Trophoblast cell (in vitro differentiated cells and primary cell): Measurements from ENCODE around the gene AIP.
"Not testable (repeated sequence)": the region's sequence is repeated elsewhere in the genome, so short reads cannot be mapped to it uniquely, and the experiment has no call there.

Experiments
- DNase-seq, 2 donors: peaks; one replicate each; pipeline ENCODE4 v3.0.0-alpha.2; 2016
- H2AFZ ChIP-seq: 2 replicates; pipeline ENCODE4 v1.6.1; 2013; ENCODE audit warnings: low read length, moderate library complexity, mild to moderate bottlenecking; ENCODE audit not compliant: insufficient read depth, poor library complexity
- H2AK5ac ChIP-seq: 2 replicates; pipeline ENCODE4 v1.6.1; 2013; ENCODE audit warnings: mild to moderate bottlenecking, low read length
- H2BK120ac ChIP-seq: 2 replicates; pipeline ENCODE4 v1.6.1; 2013; ENCODE audit warnings: low read length, mild to moderate bottlenecking, moderate library complexity; ENCODE audit not compliant: insufficient read depth, poor library complexity
- H2BK12ac ChIP-seq: 2 replicates; pipeline ENCODE4 v1.6.1; 2013; ENCODE audit warnings: mild to moderate bottlenecking, low read length, moderate library complexity
- H2BK5ac ChIP-seq: 2 replicates; pipeline ENCODE4 v1.6.1; 2013; ENCODE audit warnings: low read length, low read depth, moderate library complexity, mild to moderate bottlenecking; ENCODE audit not compliant: poor library complexity
- H3K14ac ChIP-seq: 2 replicates; pipeline ENCODE4 v1.6.1; 2013; ENCODE audit warnings: mild to moderate bottlenecking, low read length
- H3K18ac ChIP-seq: 2 replicates; pipeline ENCODE4 v1.6.1; 2013; ENCODE audit warnings: mild to moderate bottlenecking, low read length
- H3K23ac ChIP-seq: 2 replicates; pipeline ENCODE4 v1.6.1; 2013; ENCODE audit warnings: low read length
- H3K27ac ChIP-seq: 2 replicates; pipeline ENCODE4 v1.5.1; 2013; ENCODE audit warnings: low read depth, mild to moderate bottlenecking, inconsistent platforms, low read length, moderate library complexity
- H3K27me3 ChIP-seq: 2 replicates; pipeline ENCODE4 v1.6.1; 2013; ENCODE audit warnings: inconsistent platforms, mild to moderate bottlenecking, low read length, moderate library complexity; ENCODE audit not compliant: insufficient read depth
- H3K36me3 ChIP-seq, 2 experiments: 1 replicate in 1 of 2; 2 replicates in 1 of 2; pipeline ENCODE4 v1.6.1; 2013; ENCODE audit warnings: low read length in 2 of 2, mild to moderate bottlenecking in 2 of 2, moderate library complexity in 1 of 2; ENCODE audit not compliant: insufficient read depth in 2 of 2, control insufficient read depth in 1 of 2
- H3K4ac ChIP-seq: 2 replicates; pipeline ENCODE4 v1.6.1; 2013; ENCODE audit warnings: low read depth, mild to moderate bottlenecking, low read length, moderate library complexity
- H3K4me1 ChIP-seq, 2 experiments: 1 replicate in 1 of 2; 2 replicates in 1 of 2; pipeline ENCODE4 v1.6.1; 2013; ENCODE audit warnings: low read length in 2 of 2, mild to moderate bottlenecking in 2 of 2, moderate library complexity in 1 of 2; ENCODE audit not compliant: insufficient read depth in 2 of 2, control insufficient read depth in 1 of 2
- H3K4me2 ChIP-seq: 2 replicates; pipeline ENCODE4 v1.6.1; 2013; ENCODE audit warnings: inconsistent platforms, mild to moderate bottlenecking, low read length, moderate library complexity
- H3K4me3 ChIP-seq: 2 replicates; pipeline ENCODE4 v1.5.1; 2013; ENCODE audit warnings: mild to moderate bottlenecking, low read depth, low read length, inconsistent platforms
- H3K79me1 ChIP-seq: one replicate; pipeline ENCODE4 v1.6.1; 2013; ENCODE audit warnings: low read length
- H3K79me2 ChIP-seq: 2 replicates; pipeline ENCODE4 v1.6.1; 2013; ENCODE audit warnings: low read length, mild to moderate bottlenecking; ENCODE audit not compliant: control insufficient read depth, insufficient read depth, poor library complexity
- H3K9ac ChIP-seq: 2 replicates; pipeline ENCODE4 v1.6.1; 2013; ENCODE audit warnings: mild to moderate bottlenecking, low read length
- H3K9me3 ChIP-seq: 2 replicates; pipeline ENCODE4 v1.6.1; 2013; ENCODE audit warnings: low read depth, mild to moderate bottlenecking, control low read depth, inconsistent platforms, low read length; ENCODE audit not compliant: insufficient read depth
- H4K12ac ChIP-seq: 2 replicates; pipeline ENCODE4 v1.6.1; 2013; ENCODE audit warnings: low read depth, mild to moderate bottlenecking, low read length, moderate library complexity
- H4K8ac ChIP-seq: 2 replicates; pipeline ENCODE4 v1.6.1; 2013; ENCODE audit warnings: low read depth, mild to moderate bottlenecking, low read length, moderate library complexity
- H4K91ac ChIP-seq: one replicate; pipeline ENCODE4 v1.6.1; 2013; ENCODE audit warnings: low read depth, mild to moderate bottlenecking, low read length, moderate library complexity
- WGBS: extraction: QIAGEN DNeasy Blood & Tissue Kit; methylation state at CpG from one replicate; pipeline ENCODE4 v1.1.7; 2013; ENCODE audit warnings: missing lambda C conversion rate; ENCODE audit not compliant: insufficient read length, insufficient coverage; ENCODE audit errors: extremely low coverage; 5-methylcytosine and 5-hydroxymethylcytosine counted together

AIP gene

GRCh38 chr11:67469508-67469811 lies 13.4 kb upstream of the AIP start:
- peak overlapping the region; percentile 100 for H4K8ac ChIP-seq
- H3K18ac ChIP-seq, result peak overlapping the region; percentile 31
- no CpG with 5 or more reads among the region's 9 CpGs for WGBS
- peak overlapping the region; percentile 73 for H3K9ac ChIP-seq
- peak overlapping the region; percentile 65 for H3K4me3 ChIP-seq
- no peak overlapping the region for H2BK12ac ChIP-seq
- peak overlapping the region; percentile 36 for H3K27ac ChIP-seq
- peak overlapping the region; percentile 98 for H4K12ac ChIP-seq
- H3K23ac ChIP-seq, result no peak overlapping the region
- no peaks in the 10 kb centered on the region for H3K36me3 ChIP-seq
- H3K27me3 ChIP-seq, result no peaks in the 10 kb centered on the region
- no peak for DNase-seq
- peaks cover 11% of the 10 kb centered on the region for H3K79me2 ChIP-seq
- H3K9me3 ChIP-seq, result peaks cover 2% of the 10 kb centered on the region
- peak overlapping the region; percentile 92 for H3K4me2 ChIP-seq
- H4K91ac ChIP-seq, result peak overlapping the region; percentile 64
- peak overlapping the region; percentile 26 for H3K4ac ChIP-seq
- H2AK5ac ChIP-seq, result no peak overlapping the region
- peak overlapping the region; percentile 52 for H2BK120ac ChIP-seq
- peak overlapping the region; percentile 20 for H3K14ac ChIP-seq
- H3K4me1 ChIP-seq, result peaks cover 10 to 20% of the 10 kb centered on the region in 2 experiments
- peaks cover 14% of the 10 kb centered on the region for H3K79me1 ChIP-seq
- H2AFZ ChIP-seq, result peak overlapping the region; percentile 7
- peak overlapping the region; percentile 2 for H2BK5ac ChIP-seq

DNA sequence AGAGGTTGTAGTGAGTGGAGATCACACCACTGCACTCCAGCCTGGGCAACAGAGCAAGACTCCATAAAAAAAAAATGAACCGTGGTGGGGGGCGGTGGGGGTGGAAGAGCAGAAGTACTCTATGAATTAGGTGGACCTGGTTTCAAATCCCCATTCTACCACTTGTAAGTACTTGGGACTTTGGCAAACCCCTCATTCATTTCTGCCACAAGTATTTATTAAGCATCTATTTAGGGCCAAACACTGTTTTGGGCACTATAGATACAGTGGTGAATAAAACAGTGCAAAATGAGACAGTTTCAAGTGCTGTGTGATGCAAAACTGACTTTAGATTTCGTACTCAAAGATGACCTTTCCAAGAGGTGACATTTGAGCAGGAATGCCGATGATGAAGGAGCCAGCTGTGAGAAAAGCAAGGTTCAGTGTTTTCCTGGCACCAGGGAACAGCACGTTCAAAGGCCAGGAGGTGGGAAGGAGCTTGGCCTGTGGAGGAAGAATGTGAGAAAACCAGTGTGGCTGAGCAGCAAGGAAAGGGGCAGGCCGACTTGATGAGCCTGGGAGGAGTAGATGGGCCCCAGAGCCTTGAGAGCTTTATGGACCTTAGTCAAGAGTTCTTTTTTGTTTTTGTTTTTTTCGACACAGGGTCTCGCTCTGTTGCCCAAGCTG lies 12.4 kb upstream of the AIP start:
- no peak overlapping the region for H3K18ac ChIP-seq
- H4K8ac ChIP-seq, result no peak overlapping the region
- no peak overlapping the region for H2BK120ac ChIP-seq
- H2BK5ac ChIP-seq, result no peak overlapping the region
- no peak overlapping the region for H3K23ac ChIP-seq
- no peak overlapping the region for H3K9ac ChIP-seq
- no peaks in the 10 kb centered on the region for H3K36me3 ChIP-seq
- H3K4me1 ChIP-seq, result peaks cover 10 to 13% of the 10 kb centered on the region in 2 experiments
- H3K14ac ChIP-seq, result no peak overlapping the region
- H2BK12ac ChIP-seq, result no peak overlapping the region
- no peak overlapping the region for H4K12ac ChIP-seq
- H3K27me3 ChIP-seq, result no peaks in the 10 kb centered on the region
- H3K79me1 ChIP-seq, result peaks cover 10% of the 10 kb centered on the region
- H2AFZ ChIP-seq, result no peak overlapping the region
- H3K27ac ChIP-seq, result no peak overlapping the region
- no CpG with 5 or more reads among the region's 8 CpGs for WGBS
- no peak overlapping the region for H4K91ac ChIP-seq
- H3K4ac ChIP-seq, result no peak overlapping the region
- H2AK5ac ChIP-seq, result no peak overlapping the region
- H3K4me3 ChIP-seq, result no peak overlapping the region
- H3K4me2 ChIP-seq, result no peak overlapping the region
- H3K79me2 ChIP-seq, result peaks cover 7% of the 10 kb centered on the region
- DNase-seq, result peak; percentile 30 to 72
- H3K9me3 ChIP-seq, result peaks cover 2% of the 10 kb centered on the region

DNA sequence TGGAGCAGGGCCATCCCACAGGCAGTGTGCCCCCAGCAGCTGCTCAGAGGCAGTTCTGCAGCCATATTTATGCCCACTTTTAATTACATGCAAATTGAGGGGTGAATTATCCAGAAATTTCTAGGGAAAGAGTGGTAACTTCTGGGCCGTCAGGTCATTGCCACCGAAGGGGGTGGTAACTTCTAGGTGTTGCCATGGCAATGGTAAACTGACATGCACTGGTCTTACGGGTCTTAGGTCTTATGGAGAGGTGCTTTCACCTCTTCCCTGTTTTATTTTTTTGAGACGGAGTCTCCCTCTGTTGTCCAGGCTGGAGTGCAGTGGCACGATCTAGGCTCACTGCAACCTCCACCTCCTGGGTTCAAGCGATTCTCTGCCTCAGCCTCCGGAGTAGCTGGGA lies 9.9 kb upstream of the AIP start:
- no peak overlapping the region for H2BK5ac ChIP-seq
- H3K27ac ChIP-seq, result no peak overlapping the region
- H3K23ac ChIP-seq, result no peak overlapping the region
- peaks cover 7% of the 10 kb centered on the region for H3K79me2 ChIP-seq
- H3K18ac ChIP-seq, result no peak overlapping the region
- peaks cover 2% of the 10 kb centered on the region for H3K9me3 ChIP-seq
- peaks cover 10% of the 10 kb centered on the region for H3K79me1 ChIP-seq
- no peak overlapping the region for H4K12ac ChIP-seq
- no peak overlapping the region for H3K9ac ChIP-seq
- no peaks in the 10 kb centered on the region for H3K36me3 ChIP-seq
- H3K4me1 ChIP-seq, result peaks cover 8% of the 10 kb centered on the region in 2 experiments
- no peak overlapping the region for H3K4ac ChIP-seq
- peak in 1 of 2 donors; percentile 35 for DNase-seq
- no peak overlapping the region for H3K4me3 ChIP-seq
- H4K91ac ChIP-seq, result no peak overlapping the region
- WGBS, result no CpG with 5 or more reads among the region's 7 CpGs
- no peak overlapping the region for H3K14ac ChIP-seq
- no peak overlapping the region for H2BK120ac ChIP-seq
- H4K8ac ChIP-seq, result no peak overlapping the region
- no peak overlapping the region for H3K4me2 ChIP-seq
- no peak overlapping the region for H2BK12ac ChIP-seq
- H3K27me3 ChIP-seq, result no peaks in the 10 kb centered on the region
- H2AFZ ChIP-seq, result no peak overlapping the region
- H2AK5ac ChIP-seq, result no peak overlapping the region

DNA sequence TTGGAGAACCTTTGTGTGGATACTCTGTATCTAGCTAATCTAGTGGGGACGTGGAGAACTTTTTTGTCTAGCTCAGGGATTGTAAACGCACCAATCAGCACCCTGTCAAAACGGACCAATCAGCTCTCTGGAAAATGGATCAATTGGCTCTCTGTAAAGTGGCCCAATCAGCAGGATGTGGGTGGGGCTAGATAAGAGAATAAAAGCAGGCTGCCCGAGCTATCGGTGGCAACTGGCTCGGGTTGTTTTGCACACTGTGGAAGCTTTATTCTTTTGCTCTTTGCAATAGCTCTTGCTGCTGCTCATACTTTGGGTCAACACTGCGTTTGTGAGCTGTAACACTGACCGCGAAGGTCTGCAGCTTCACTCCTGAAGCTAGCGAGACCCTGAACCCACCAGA lies 6.1 kb upstream of the AIP start:
- not testable (repeated sequence) for H3K36me3 ChIP-seq, H3K4ac ChIP-seq, H3K27ac ChIP-seq, H3K9me3 ChIP-seq, H2AK5ac ChIP-seq, H3K9ac ChIP-seq, H4K8ac ChIP-seq, H2BK5ac ChIP-seq, H3K79me1 ChIP-seq, H2BK120ac ChIP-seq, H3K4me2 ChIP-seq, H3K27me3 ChIP-seq, H3K18ac ChIP-seq, H3K4me3 ChIP-seq, H3K23ac ChIP-seq, H2AFZ ChIP-seq, DNase-seq, H4K91ac ChIP-seq, H2BK12ac ChIP-seq, H4K12ac ChIP-seq, H3K4me1 ChIP-seq, H3K79me2 ChIP-seq, H3K14ac ChIP-seq
- no CpG with 5 or more reads among the region's 10 CpGs for WGBS
